ENCODE results near the gene RNF213. TPM values are rescaled to one million over a fixed set of nuclear protein-coding genes. Genes with fewer than 3 reads are reported as not detected.
A peak's percentile ranks its signal among the peaks of the same experiment; 100 is the strongest.

The RNF213 gene
- total RNA-seq, 3 donors from 2014 or later = 135 to 143 (median 136) TPM

- intact Hi-C loops (cut with DNase I, micrococcal nuclease) = no loop called here
- peaks cover 28% of the 10 kb centered on the region for H3K4me1 ChIP-seq (ENCODE audit: low read depth)
- ATAC-seq = no peak
- H3K9me3 ChIP-seq = no peaks in the 10 kb centered on the region
- TF ChIP-seq CTCF (IDR thresholded peaks at IDR 0.05) = no peak
- H3K36me3 ChIP-seq (ENCODE audit: low read depth) = no peaks in the 10 kb centered on the region
- H3K4me3 ChIP-seq = no peak overlapping the region
- DNase-seq = peak in 1 of 3 donors; percentile 36
Observed at GRCh38 chr17:80265205-80266068, 4.8 kb downstream of the RNF213 start.

GRCh38 chr17:80267391-80267790, 6.7 kb downstream of the RNF213 start:
- peaks cover 17% of the 10 kb centered on the region for H3K4me1 ChIP-seq (ENCODE audit: low read depth)
- intact Hi-C loops (cut with DNase I, micrococcal nuclease) = no loop called here

GRCh38 chr17:80268427-80268826, 7.8 kb downstream of the RNF213 start:
- intact Hi-C loops (cut with DNase I, micrococcal nuclease) = no loop called here
- DNase-seq = no peak
- TF ChIP-seq CTCF (IDR thresholded peaks at IDR 0.05) = no peak
- H3K36me3 ChIP-seq (ENCODE audit: low read depth) = no peaks in the 10 kb centered on the region
- H3K9me3 ChIP-seq = no peaks in the 10 kb centered on the region
- no peak for ATAC-seq
- H3K4me1 ChIP-seq (ENCODE audit: low read depth) = peaks cover 7% of the 10 kb centered on the region
- no peak overlapping the region for H3K4me3 ChIP-seq

More at GRCh38 chr17:80267391-80267790, 6.7 kb downstream of the RNF213 start:
- H3K4me3 ChIP-seq = no peak overlapping the region
- ATAC-seq (no peak), DNase-seq (no peak)
- H3K36me3 ChIP-seq (ENCODE audit: low read depth) = no peaks in the 10 kb centered on the region
- TF ChIP-seq CTCF (IDR thresholded peaks at IDR 0.05) = no peak
- no peaks in the 10 kb centered on the region for H3K9me3 ChIP-seq

GRCh38 chr17:80269405-80269807, 8.8 kb downstream of the RNF213 start:
- no peak for TF ChIP-seq CTCF (IDR thresholded peaks at IDR 0.05)
- Histone ChIP-seq H3K9me3 (no peaks in the 10 kb centered on the region), H3K4me1 (ENCODE audit: low read depth) (peaks cover 2% of the 10 kb centered on the region), H3K4me3 (no peak overlapping the region), H3K36me3 (ENCODE audit: low read depth) (no peaks in the 10 kb centered on the region)
- ATAC-seq (no peak), DNase-seq (no peak)
- intact Hi-C loops (cut with DNase I, micrococcal nuclease) = no loop called here

- H3K36me3 ChIP-seq (ENCODE audit: low read depth) = no peaks in the 10 kb centered on the region
- TF ChIP-seq CTCF (IDR thresholded peaks at IDR 0.05) = no peak
- no peak overlapping the region for H3K4me3 ChIP-seq
- ATAC-seq (no peak), DNase-seq (no peak)
- H3K9me3 ChIP-seq = no peaks in the 10 kb centered on the region
- H3K4me1 ChIP-seq (ENCODE audit: low read depth) = peaks cover 2% of the 10 kb centered on the region
- intact Hi-C loops (cut with DNase I, micrococcal nuclease) = no loop called here
Observed at GRCh38 chr17:80270104-80270503, 9.5 kb downstream of the RNF213 start.
